ENCODE data around the gene LDLRAD2. TPM values are rescaled to one million over a fixed set of nuclear protein-coding genes. Genes with fewer than 3 reads are reported as not detected.
"Not testable (repeated sequence)": the region's sequence is repeated elsewhere in the genome, so short reads cannot be mapped to it uniquely, and the experiment has no call there.

LDLRAD2 gene
- total RNA-seq, 2 donors from 2014 or later = 0.32 to 1.6 TPM

GRCh38 chr1:21783679-21784603, 28.1 kb upstream of the LDLRAD2 start:
- intact Hi-C loops (cut with DNase I) = no loop called here

GRCh38 chr1:21785764-21786163, 26.3 kb upstream of the LDLRAD2 start:
- WGBS = 91% methylated on average over 9 of the region's 9 CpGs
- H3K9me3 ChIP-seq; intact Hi-C loops (cut with DNase I); DNase-seq (ENCODE audit: low spot score); H3K4me1 ChIP-seq (replicated peaks); H3K4me3 ChIP-seq; H3K36me3 ChIP-seq; H3K27ac ChIP-seq; H3K27me3 ChIP-seq (replicated peaks; ENCODE audit: insufficient read depth): not testable (repeated sequence)

More at GRCh38 chr1:21783679-21784603, 28.1 kb upstream of the LDLRAD2 start:
- DNase-seq (ENCODE audit: low spot score) = peak; percentile 6
- TF ChIP-seq, protein P1, sequence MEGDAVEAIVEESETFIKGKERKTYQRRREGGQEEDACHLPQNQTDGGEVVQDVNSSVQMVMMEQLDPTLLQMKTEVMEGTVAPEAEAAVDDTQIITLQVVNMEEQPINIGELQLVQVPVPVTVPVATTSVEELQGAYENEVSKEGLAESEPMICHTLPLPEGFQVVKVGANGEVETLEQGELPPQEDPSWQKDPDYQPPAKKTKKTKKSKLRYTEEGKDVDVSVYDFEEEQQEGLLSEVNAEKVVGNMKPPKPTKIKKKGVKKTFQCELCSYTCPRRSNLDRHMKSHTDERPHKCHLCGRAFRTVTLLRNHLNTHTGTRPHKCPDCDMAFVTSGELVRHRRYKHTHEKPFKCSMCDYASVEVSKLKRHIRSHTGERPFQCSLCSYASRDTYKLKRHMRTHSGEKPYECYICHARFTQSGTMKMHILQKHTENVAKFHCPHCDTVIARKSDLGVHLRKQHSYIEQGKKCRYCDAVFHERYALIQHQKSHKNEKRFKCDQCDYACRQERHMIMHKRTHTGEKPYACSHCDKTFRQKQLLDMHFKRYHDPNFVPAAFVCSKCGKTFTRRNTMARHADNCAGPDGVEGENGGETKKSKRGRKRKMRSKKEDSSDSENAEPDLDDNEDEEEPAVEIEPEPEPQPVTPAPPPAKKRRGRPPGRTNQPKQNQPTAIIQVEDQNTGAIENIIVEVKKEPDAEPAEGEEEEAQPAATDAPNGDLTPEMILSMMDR (IDR thresholded peaks at IDR 0.05) = no peak
- TF ChIP-seq POLR2A (IDR thresholded peaks at IDR 0.05) = no peak
- no peak for TF ChIP-seq POLR2AphosphoS5 (IDR thresholded peaks at IDR 0.05)
- H3K9me3 ChIP-seq = no peaks in the 10 kb centered on the region
- WGBS = 53% methylated on average over 32 of the region's 32 CpGs
- no peaks in the 10 kb centered on the region for H3K27me3 ChIP-seq (replicated peaks; ENCODE audit: insufficient read depth)
- H3K4me1 ChIP-seq (replicated peaks) = peaks cover 4% of the 10 kb centered on the region
- peak overlapping the region; percentile 90 to 94 for H3K4me3 ChIP-seq
- H3K27ac ChIP-seq = peak overlapping the region; percentile 100
- H3K36me3 ChIP-seq = no peaks in the 10 kb centered on the region

- no peaks in the 10 kb centered on the region for H3K9me3 ChIP-seq
- intact Hi-C loops (cut with DNase I) = no loop called here
- no peak for DNase-seq (ENCODE audit: low spot score)
- TF ChIP-seq POLR2A (IDR thresholded peaks at IDR 0.05) = no peak
- no peak for TF ChIP-seq POLR2AphosphoS5 (IDR thresholded peaks at IDR 0.05)
- TF ChIP-seq, protein P1 (IDR thresholded peaks at IDR 0.05) = no peak
- peaks cover under 1% of the 10 kb centered on the region for H3K4me1 ChIP-seq (replicated peaks)
- H3K36me3 ChIP-seq = no peaks in the 10 kb centered on the region
- no peak overlapping the region for H3K4me3 ChIP-seq
- 62% methylated on average over 2 of the region's 2 CpGs for WGBS
- H3K27me3 ChIP-seq (replicated peaks; ENCODE audit: insufficient read depth) = no peaks in the 10 kb centered on the region
- H3K27ac ChIP-seq = peak overlapping the region in 1 of 2 donors; percentile 80
These were observed 25.4 kb upstream of the LDLRAD2 start for GRCh38 chr1:21786640-21787039.

- Histone ChIP-seq H3K36me3 (no peaks in the 10 kb centered on the region), H3K9me3 (no peaks in the 10 kb centered on the region), H3K4me1 (replicated peaks) (no peaks in the 10 kb centered on the region), H3K27ac (no peak overlapping the region), H3K4me3 (no peak overlapping the region), H3K27me3 (replicated peaks; ENCODE audit: insufficient read depth) (no peaks in the 10 kb centered on the region)
- intact Hi-C loops (cut with DNase I) = no loop called here
- DNase-seq (ENCODE audit: low spot score) = no peak
- 96% methylated on average over 2 of the region's 2 CpGs for WGBS
- TF ChIP-seq POLR2A (IDR thresholded peaks at IDR 0.05) (no peak), POLR2AphosphoS5 (IDR thresholded peaks at IDR 0.05) (no peak)
- TF ChIP-seq, protein P1 (IDR thresholded peaks at IDR 0.05) = no peak
These were observed 19.0 kb upstream of the LDLRAD2 start for GRCh38 chr1:21793104-21793503.

GRCh38 chr1:21794656-21795055, 17.4 kb upstream of the LDLRAD2 start:
- H3K4me3 ChIP-seq = no peak overlapping the region
- intact Hi-C loops (cut with DNase I) = no loop called here
- 84% methylated on average over 2 of the region's 2 CpGs for WGBS

More at GRCh38 chr1:21794656-21795055, 17.4 kb upstream of the LDLRAD2 start:
- no peak for DNase-seq (ENCODE audit: low spot score)
- Histone ChIP-seq H3K27me3 (replicated peaks; ENCODE audit: insufficient read depth) (no peaks in the 10 kb centered on the region), H3K9me3 (no peaks in the 10 kb centered on the region), H3K27ac (no peak overlapping the region), H3K4me1 (replicated peaks) (no peaks in the 10 kb centered on the region), H3K36me3 (no peaks in the 10 kb centered on the region)
- TF ChIP-seq, protein P1 (IDR thresholded peaks at IDR 0.05) = no peak
- TF ChIP-seq POLR2A (IDR thresholded peaks at IDR 0.05) = no peak
- TF ChIP-seq POLR2AphosphoS5 (IDR thresholded peaks at IDR 0.05) = no peak
